Liver (tissue), 9 donors: ENCODE measurements around the gene SPANXD. TPM values are rescaled to one million over a fixed set of nuclear protein-coding genes. Genes with fewer than 3 reads are reported as not detected.

Experiments
- DNase-seq: peaks from one replicate; pipeline ENCODE4 v3.0.0-alpha.2; 2017; ENCODE audit warnings: low spot score
- H3K27ac ChIP-seq, 2 donors: one replicate each; pipeline ENCODE4 v1.7.0; 2013; ENCODE audit warnings: inconsistent platforms in 2 of 2, low read length in 2 of 2, control low read depth in 1 of 2, low read depth in 1 of 2, mild to moderate bottlenecking in 1 of 2
- H3K27me3 ChIP-seq, 4 donors: one replicate each; pipeline versions ENCODE4 v1.6.1 to v1.7.0; 2013; ENCODE audit warnings: low read length in 3 of 4, inconsistent platforms in 1 of 4, mild to moderate bottlenecking in 1 of 4, moderate library complexity in 1 of 4; ENCODE audit not compliant: control insufficient read depth in 4 of 4, insufficient read depth in 4 of 4
- H3K36me3 ChIP-seq, 4 donors: one replicate each; pipeline versions ENCODE4 v1.6.1 to v1.7.0; 2013; ENCODE audit warnings: low read length in 3 of 4, mild to moderate bottlenecking in 3 of 4, low read depth in 1 of 4, moderate library complexity in 1 of 4; ENCODE audit not compliant: control insufficient read depth in 4 of 4, insufficient read depth in 3 of 4
- H3K4me1 ChIP-seq, 4 donors: one replicate each; pipeline versions ENCODE4 v1.6.1 to v1.7.0; 2013; ENCODE audit warnings: low read length in 3 of 4, mild to moderate bottlenecking in 3 of 4, moderate library complexity in 1 of 4; ENCODE audit not compliant: control insufficient read depth in 4 of 4, insufficient read depth in 4 of 4
- H3K4me3 ChIP-seq, 3 donors: one replicate each; pipeline versions ENCODE4 v1.6.1 to v1.7.0; 2013; ENCODE audit warnings: low read length in 3 of 3, control low read depth in 1 of 3, low read depth in 1 of 3, mild to moderate bottlenecking in 1 of 3
- H3K9ac ChIP-seq, 2 donors: one replicate each; pipeline ENCODE4 v1.7.0; 2013; ENCODE audit warnings: low read length in 2 of 2, mild to moderate bottlenecking in 2 of 2, moderate library complexity in 2 of 2, control low read depth in 1 of 2, low read depth in 1 of 2
- H3K9me3 ChIP-seq, 4 donors: one replicate each; pipeline versions ENCODE4 v1.6.1 to v1.7.0; 2013; ENCODE audit warnings: low read length in 3 of 4; ENCODE audit not compliant: control insufficient read depth in 4 of 4
- ATF3 ChIP-seq: IDR thresholded peaks from 2 replicates; pipeline ENCODE4 v1.6.1; 2016; ENCODE audit warnings: antibody characterized with exemption
- CTCF ChIP-seq: fragments of 150-350 bp; IDR thresholded peaks from 2 replicates; pipeline ENCODE4 v1.5.1; 2017; ENCODE audit warnings: improper control_type of control experiment, low read depth, low read length; ENCODE audit not compliant: missing input control
- FOXA1 ChIP-seq: IDR thresholded peaks from 2 replicates; pipeline ENCODE4 v1.6.1; 2016; ENCODE audit warnings: antibody characterized with exemption
- FOXA2 ChIP-seq: IDR thresholded peaks from 2 replicates; pipeline ENCODE4 v1.6.1; 2016; ENCODE audit warnings: antibody characterized with exemption
- GABPA ChIP-seq, 2 donors: IDR thresholded peaks in 1 of 2; conservative IDR thresholded peaks in 1 of 2; 2 replicates each; pipeline ENCODE4 v1.6.1; 2016; ENCODE audit warnings: antibody characterized with exemption in 2 of 2, mild to moderate bottlenecking in 1 of 2, moderate library complexity in 1 of 2
- HNF4A ChIP-seq, 2 donors: conservative IDR thresholded peaks; 2 replicates each; pipeline ENCODE4 v1.6.1; 2016; ENCODE audit warnings: antibody characterized with exemption in 2 of 2, mild to moderate bottlenecking in 2 of 2
- HNF4G ChIP-seq: IDR thresholded peaks from 2 replicates; pipeline ENCODE4 v1.6.1; 2016; ENCODE audit warnings: antibody characterized with exemption
- JUND ChIP-seq, 2 donors: IDR thresholded peaks; 2 replicates each; pipeline ENCODE4 v1.6.1; 2016; ENCODE audit warnings: antibody characterized with exemption in 2 of 2
- MAX ChIP-seq: IDR thresholded peaks from 2 replicates; pipeline ENCODE4 v1.6.1; 2016; ENCODE audit warnings: antibody characterized with exemption
- RAD21 ChIP-seq, 2 donors: IDR thresholded peaks; 2 replicates each; pipeline ENCODE4 v1.6.1; 2016; ENCODE audit warnings: antibody characterized with exemption in 2 of 2, mild to moderate bottlenecking in 2 of 2
- REST ChIP-seq: IDR thresholded peaks from 2 replicates; pipeline ENCODE4 v1.6.1; 2016; ENCODE audit warnings: antibody characterized with exemption, mild to moderate bottlenecking
- RXRA ChIP-seq, 2 donors: IDR thresholded peaks; 2 replicates each; pipeline ENCODE4 v1.6.1; 2017 to 2018; ENCODE audit warnings: antibody characterized with exemption in 2 of 2, mild to moderate bottlenecking in 1 of 2
- SP1 ChIP-seq: IDR thresholded peaks from 2 replicates; pipeline ENCODE4 v1.6.1; 2018; ENCODE audit warnings: antibody characterized with exemption, mild to moderate bottlenecking
- TAF1 ChIP-seq: conservative IDR thresholded peaks from 2 replicates; pipeline ENCODE4 v1.6.1; 2016; ENCODE audit warnings: antibody characterized with exemption, mild to moderate bottlenecking
- YY1 ChIP-seq: IDR thresholded peaks from 2 replicates; pipeline ENCODE4 v1.6.1; 2016; ENCODE audit warnings: antibody characterized with exemption, mild to moderate bottlenecking
- ZBTB33 ChIP-seq: IDR thresholded peaks from 2 replicates; pipeline ENCODE4 v1.6.1; 2016; ENCODE audit warnings: antibody characterized with exemption
- WGBS: extraction: QIAGEN DNeasy Blood & Tissue Kit; methylation state at CpG from one replicate; pipeline ENCODE4 v1.1.7; 2013; 5-methylcytosine and 5-hydroxymethylcytosine counted together
- polyA plus RNA-seq, 2 donors: library from polyadenylated mRNA; stranded (reverse) in 1 of 2; unstranded in 1 of 2; fragments of 200-250 nt in 1 of 2; fragments of >200 nt in 1 of 2; fragmentation: Nextera tagmentation in 1 of 2; extraction: Ambion mirVana in 1 of 2; gene quantifications; one replicate each; pipeline versions ENCODE4 v1.2.1 to v1.2.3, GENCODE V29; 2013 to 2015
- total RNA-seq, 2 donors: library from RNA; depleted of rRNA; stranded (reverse); fragments of >200 nt; gene quantifications; one replicate each; pipeline ENCODE4 v1.2.3, GENCODE V29; 2014
- donor health status: healthy.
- donor health status: healthy.
- donor health status: healthy.
- donor health status: healthy.
- donor health status: healthy.

SPANXD gene
- total and polyA plus RNA-seq, 4 donors = not detected

- TF ChIP-seq CTCF (no peak), ZBTB33 (no peak), SP1 (no peak), MAX (no peak), JUND (IDR thresholded peaks at IDR 0.05) (no peak), FOXA2 (no peak), YY1 (no peak), TAF1 (no peak), REST (no peak), HNF4G (no peak), RXRA (IDR thresholded peaks at IDR 0.05) (no peak), ATF3 (no peak), RAD21 (IDR thresholded peaks at IDR 0.05) (no peak), FOXA1 (no peak), HNF4A (conservative IDR thresholded peaks at IDR 0.05) (no peak)
- Histone ChIP-seq H3K9me3 (no peaks in the 10 kb centered on the region), H3K27ac (no peak overlapping the region), H3K9ac (no peak overlapping the region), H3K4me3 (no peak overlapping the region), H3K4me1 (no peaks in the 10 kb centered on the region), H3K27me3 (no peaks in the 10 kb centered on the region), H3K36me3 (no peaks in the 10 kb centered on the region)
- 61% methylated on average over 2 of the region's 2 CpGs for WGBS
- DNase-seq = no peak
These were observed 24.6 kb downstream of the SPANXD start for GRCh38 chrX:141673946-141674345.

GRCh38 chrX:141669689-141670088 is 28.9 kb downstream of the SPANXD start:
- WGBS = 60% methylated on average over 1 of the region's 1 CpG
- H3K9ac ChIP-seq = no peak overlapping the region
- H3K9me3 ChIP-seq = no peaks in the 10 kb centered on the region
- no peaks in the 10 kb centered on the region for H3K36me3 ChIP-seq
- no peaks in the 10 kb centered on the region for H3K4me1 ChIP-seq
- H3K4me3 ChIP-seq = no peak overlapping the region
- no peaks in the 10 kb centered on the region for H3K27me3 ChIP-seq
- no peak for DNase-seq
- no peak overlapping the region for H3K27ac ChIP-seq
- TF ChIP-seq CTCF = no peak
- TF ChIP-seq MAX = no peak
- no peak for TF ChIP-seq ZBTB33
- no peak for TF ChIP-seq SP1
- no peak for TF ChIP-seq RXRA (IDR thresholded peaks at IDR 0.05)
- no peak for TF ChIP-seq ATF3
- no peak for TF ChIP-seq GABPA (IDR thresholded peaks at IDR 0.05 in 1 of 2, conservative IDR thresholded peaks at IDR 0.05 in 1 of 2)
